AG04450 (cell line): ENCODE measurements around the gene FGB. TPM values are rescaled to one million over a fixed set of nuclear protein-coding genes. Genes with fewer than 3 reads are reported as not detected.

Source experiments
- CTCF ChIA-PET: fragments of 300-600, 350-600 bp; formaldehyde crosslinking; extraction: SDS; loops from one replicate; lab custom pipeline; 2022; ENCODE audit warnings: antibody characterized with exemption, inconsistent platforms; lab: Charles Lee
- POLR2A ChIA-PET: fragments of 350-600 bp; formaldehyde crosslinking; extraction: SDS; loops from one replicate; lab custom pipeline; 2021; ENCODE audit warnings: antibody characterized with exemption, inconsistent platforms; lab: Yijun Ruan, JAX
- DNase-seq: peaks from one replicate; pipeline ENCODE4 v3.0.0-alpha.2; 2011; ENCODE audit warnings: low read depth, low spot score
- H3K27ac ChIP-seq: one replicate; pipeline ENCODE4 v1.5.1; 2012; ENCODE audit warnings: low read depth, low read length, control low read depth
- H3K27me3 ChIP-seq: one replicate; pipeline ENCODE4 v1.6.0; 2012; ENCODE audit warnings: low read length; ENCODE audit not compliant: control insufficient read depth, insufficient read depth
- H3K4me3 ChIP-seq: 2 replicates; pipeline ENCODE4 v1.5.1; 2011; ENCODE audit warnings: mild to moderate bottlenecking, low read depth, low read length, control low read depth
- H3K9me3 ChIP-seq: 2 replicates; pipeline ENCODE4 v1.5.1; 2012; ENCODE audit warnings: low read length; ENCODE audit not compliant: control insufficient read depth, insufficient read depth
- polyA plus RNA-seq: library from polyadenylated mRNA; depleted of rRNA; stranded (reverse); fragments of >200 nt; gene quantifications from 2 replicates; pipeline ENCODE4 v1.2.3, GENCODE V29; 2011; rRNA removed
- small RNA-seq: library from RNA; depleted of rRNA; stranded (forward); fragments of <200 nt; gene quantifications from one replicate; pipeline ENCODE3, GENCODE V24; 2012; ENCODE audit warnings: low read depth; ENCODE audit not compliant: insufficient read length
- TF ChIP-seq, protein P1 (sequence below): IDR thresholded peaks from 2 replicates; pipeline ENCODE4 v1.5.1; 2011; ENCODE audit warnings: low read depth, low read length, control low read depth, inconsistent platforms

Gene FGB
- polyA plus RNA-seq, 1 experiment = 0.17 TPM

DNA sequence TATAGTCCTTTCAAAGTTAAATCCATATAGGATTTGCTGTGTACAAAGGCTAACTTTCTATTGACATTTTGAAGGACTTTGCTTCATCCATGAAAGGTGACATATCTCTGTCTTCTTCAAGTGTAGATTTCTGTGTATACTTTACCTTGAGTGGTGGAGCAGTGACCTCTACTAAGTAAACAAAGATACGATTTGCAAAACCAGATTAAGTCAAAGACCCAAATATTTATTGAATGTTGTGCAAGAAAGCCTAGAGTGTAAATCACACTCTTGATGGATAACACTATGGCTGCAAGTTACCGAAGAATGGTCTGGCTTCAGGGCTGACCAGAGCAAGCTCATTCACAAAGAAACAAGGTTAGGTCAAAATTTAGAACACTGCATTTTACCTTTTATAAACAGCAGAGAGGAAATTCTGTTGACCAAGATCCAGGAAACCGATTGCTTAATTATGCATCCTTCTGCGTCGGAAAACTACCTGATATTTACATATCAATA is 55.1 kb downstream of the FGB start:
- Histone ChIP-seq H3K27me3 (peaks cover 2% of the 10 kb centered on the region), H3K27ac (no peak overlapping the region), H3K9me3 (no peaks in the 10 kb centered on the region), H3K4me3 (no peak overlapping the region)
- TF ChIP-seq, protein P1, sequence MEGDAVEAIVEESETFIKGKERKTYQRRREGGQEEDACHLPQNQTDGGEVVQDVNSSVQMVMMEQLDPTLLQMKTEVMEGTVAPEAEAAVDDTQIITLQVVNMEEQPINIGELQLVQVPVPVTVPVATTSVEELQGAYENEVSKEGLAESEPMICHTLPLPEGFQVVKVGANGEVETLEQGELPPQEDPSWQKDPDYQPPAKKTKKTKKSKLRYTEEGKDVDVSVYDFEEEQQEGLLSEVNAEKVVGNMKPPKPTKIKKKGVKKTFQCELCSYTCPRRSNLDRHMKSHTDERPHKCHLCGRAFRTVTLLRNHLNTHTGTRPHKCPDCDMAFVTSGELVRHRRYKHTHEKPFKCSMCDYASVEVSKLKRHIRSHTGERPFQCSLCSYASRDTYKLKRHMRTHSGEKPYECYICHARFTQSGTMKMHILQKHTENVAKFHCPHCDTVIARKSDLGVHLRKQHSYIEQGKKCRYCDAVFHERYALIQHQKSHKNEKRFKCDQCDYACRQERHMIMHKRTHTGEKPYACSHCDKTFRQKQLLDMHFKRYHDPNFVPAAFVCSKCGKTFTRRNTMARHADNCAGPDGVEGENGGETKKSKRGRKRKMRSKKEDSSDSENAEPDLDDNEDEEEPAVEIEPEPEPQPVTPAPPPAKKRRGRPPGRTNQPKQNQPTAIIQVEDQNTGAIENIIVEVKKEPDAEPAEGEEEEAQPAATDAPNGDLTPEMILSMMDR = no peak
- no peak for DNase-seq
- ChIA-PET CTCF (interaction anchor here (0.5 to 9.7 kb wide), 13 partner anchors 8 to 371 kb away, joined by 3 to 183 read pairs (median 10); partner anchors contain the start of genes FGB and PLRG1), POLR2A (no interaction called here)

DNA sequence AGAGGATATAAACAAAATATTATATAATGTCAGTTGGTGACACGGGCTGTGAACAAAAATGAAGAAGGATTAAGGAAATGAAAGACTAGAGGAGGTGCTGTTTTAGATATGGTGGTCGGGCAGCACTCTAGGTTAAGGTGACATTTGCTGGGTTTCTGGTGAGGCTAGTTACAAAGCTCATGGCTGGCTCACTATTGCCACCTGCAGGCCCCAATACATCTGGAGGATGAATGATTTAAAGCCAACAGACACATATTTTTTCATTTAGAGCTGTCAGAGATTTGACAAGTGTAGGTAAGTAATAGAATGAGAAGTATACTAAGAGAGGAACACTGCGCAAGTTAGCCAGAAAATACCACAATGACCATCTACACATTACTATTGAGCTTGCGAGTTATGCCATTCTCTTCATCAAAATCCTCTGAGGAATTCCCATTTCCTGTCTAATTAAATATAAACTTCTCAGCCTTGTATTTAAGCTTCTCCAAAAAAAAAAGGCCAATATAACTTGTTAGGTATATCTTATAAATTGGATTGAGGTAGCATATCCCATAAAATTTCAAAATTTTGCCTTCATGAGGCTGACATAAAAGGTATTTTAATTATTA is 56.0 kb downstream of the FGB start:
- POLR2A ChIA-PET = interaction anchor here (0.5 to 1.0 kb wide), 2 partner anchors 44 to 60 kb away, joined by 3 read pairs; no protein-coding TSS in a partner anchor
- CTCF ChIA-PET = interaction anchor here (0.7 to 9.7 kb wide), 30 partner anchors 8 to 118 kb away, joined by 3 to 183 read pairs (median 5); partner anchors contain the start of genes FGA, FGB and PLRG1
- Histone ChIP-seq H3K4me3 (no peak overlapping the region), H3K27ac (no peak overlapping the region), H3K27me3 (peaks cover 2% of the 10 kb centered on the region), H3K9me3 (no peaks in the 10 kb centered on the region)
- TF ChIP-seq, protein P1 = peak; percentile 84
- DNase-seq = peak; percentile 8

DNA sequence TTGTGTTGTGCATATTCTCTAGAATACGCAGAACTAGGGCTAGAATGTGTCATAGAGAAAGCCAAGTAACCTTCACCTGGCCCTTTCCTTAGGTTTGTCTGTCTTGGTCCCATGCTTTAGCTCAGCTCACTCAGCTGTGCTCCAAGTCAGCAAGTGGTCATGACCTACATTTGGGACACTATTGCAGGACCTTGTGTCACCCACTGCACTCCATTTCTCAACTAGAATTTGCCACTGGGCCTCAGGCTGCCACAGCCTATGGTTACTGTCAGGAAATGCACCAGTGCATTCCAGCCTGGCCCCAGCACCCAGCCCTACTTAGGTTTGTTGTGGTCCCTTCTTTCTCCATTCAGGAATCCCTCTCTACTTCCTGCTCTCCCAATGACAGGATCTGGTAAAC is 57.3 kb downstream of the FGB start:
- Histone ChIP-seq H3K27ac (no peak overlapping the region), H3K9me3 (no peaks in the 10 kb centered on the region), H3K4me3 (no peak overlapping the region), H3K27me3 (peaks cover 4% of the 10 kb centered on the region)
- POLR2A ChIA-PET = no interaction called here
- TF ChIP-seq, protein P1 = no peak
- DNase-seq = no peak
- CTCF ChIA-PET = interaction anchor here (1.3 to 9.7 kb wide), 11 partner anchors 13 to 74 kb away, joined by 3 to 183 read pairs (median 13); partner anchors contain the start of gene PLRG1

Small RNA genes lying within 50 kb of the gene (small RNA-seq; reads per million reads assigned to genes)
- gene RNU6-1285P = not detected

Other genes with a start within 250 kb of the FGB start
- not detected in 2 replicates for gene DCHS2, start 71.2 kb upstream of the FGB start, polyA plus RNA-seq
- 105 and 141 TPM in 2 replicates for gene PLRG1, start 12.6 kb upstream of the FGB start, polyA plus RNA-seq
- 0.09 TPM in 1 of 2 replicates, not detected in the other for gene FGA, start 27.7 kb downstream of the FGB start, polyA plus RNA-seq
- gene FGG, start 49.6 kb downstream of the FGB start, polyA plus RNA-seq = 0.07 TPM in 1 of 2 replicates, not detected in the other
- not detected in 2 replicates for gene LRAT, start 181.0 kb downstream of the FGB start, polyA plus RNA-seq
- not detected in 2 replicates for gene RBM46, start 218.3 kb downstream of the FGB start, polyA plus RNA-seq